ENCODE measurements around the gene ADCY4. TPM values are rescaled to one million over a fixed set of nuclear protein-coding genes. Genes with fewer than 3 reads are reported as not detected.

The ADCY4 gene
- total RNA-seq, 2 experiments from 2014 or later = 1.6 to 2.4 TPM

DNA sequence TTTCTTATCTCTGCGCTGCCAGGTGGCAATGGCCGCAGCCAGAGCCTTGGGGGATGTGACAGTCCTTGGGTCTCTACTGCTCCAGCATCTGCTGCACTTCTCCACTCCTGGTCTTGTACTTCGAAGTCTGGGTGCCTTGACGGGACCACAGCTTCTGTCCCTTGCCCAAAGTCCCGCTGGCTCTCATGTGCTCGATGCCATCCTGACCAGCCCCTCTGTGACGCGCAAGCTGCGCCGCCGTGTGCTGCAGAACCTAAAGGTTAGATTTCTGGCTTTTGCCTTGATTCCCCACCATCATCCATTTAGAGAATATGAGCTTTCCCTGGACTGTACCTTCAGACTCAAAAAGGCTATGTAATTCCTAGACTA lies 30.9 kb downstream of the ADCY4 start:
- POLR2A ChIA-PET = no interaction called here
- no peak for DNase-seq
- H3K4me3 Mint-ChIP-seq = no peak overlapping the region
- no peaks in the 10 kb centered on the region for H3K9me3 Mint-ChIP-seq
- no peak overlapping the region for H3K27ac Mint-ChIP-seq
- CTCF ChIA-PET = interaction anchor here (0.9 kb wide), 1 partner anchor 62 kb away, joined by 4 read pairs; the partner anchor contains the start of gene TINF2
- no peaks in the 10 kb centered on the region for H3K27me3 Mint-ChIP-seq
- peaks cover 51% of the 10 kb centered on the region for H3K36me3 Mint-ChIP-seq
- intact Hi-C loops (cut with micrococcal nuclease) = no loop called here
- peaks cover 39% of the 10 kb centered on the region for H3K4me1 Mint-ChIP-seq (ENCODE audit: low read depth)

DNA sequence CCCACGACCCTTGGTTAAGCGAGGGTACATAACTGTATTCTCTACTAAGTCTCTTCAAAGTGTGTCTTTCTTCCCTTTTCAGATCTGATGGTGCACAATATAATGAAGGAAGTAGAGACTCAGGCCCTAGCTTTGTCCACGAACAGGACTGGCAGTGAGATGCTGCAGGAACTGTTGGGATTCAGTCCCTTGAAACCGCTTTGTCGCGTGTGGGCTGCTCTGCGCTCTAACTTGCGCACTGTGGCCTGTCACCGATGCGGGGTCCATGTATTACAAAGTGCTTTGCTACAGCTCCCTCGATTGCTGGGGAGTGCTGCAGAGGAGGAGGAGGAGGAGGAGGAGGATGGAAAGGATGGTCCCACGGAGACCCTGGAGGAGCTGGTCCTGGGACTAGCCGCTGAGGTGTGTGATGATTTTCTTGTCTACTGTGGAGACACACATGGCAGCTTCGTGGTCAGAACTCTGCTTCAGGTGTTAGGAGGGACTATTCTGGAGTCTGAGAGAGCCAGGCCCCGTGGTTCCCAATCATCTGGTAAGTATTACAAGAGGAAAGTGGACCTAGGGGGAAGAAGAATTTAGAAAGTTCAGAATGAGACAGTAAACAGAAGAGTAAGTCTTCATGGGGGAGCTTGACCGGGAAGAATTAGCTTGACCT lies 34.4 kb downstream of the ADCY4 start:
- Mint-ChIP-seq H3K9me3 (no peaks in the 10 kb centered on the region), H3K27ac (peak overlapping the region; percentile 84), H3K4me1 (ENCODE audit: low read depth) (peaks cover 50% of the 10 kb centered on the region), H3K36me3 (peaks cover 37% of the 10 kb centered on the region), H3K4me3 (peak overlapping the region; percentile 90), H3K27me3 (no peaks in the 10 kb centered on the region)
- DNase-seq = no peak
- intact Hi-C loops (cut with micrococcal nuclease) = no loop called here
- CTCF ChIA-PET = interaction anchor here (0.9 to 7.3 kb wide), 13 partner anchors 9 to 133 kb away, joined by 3 to 224 read pairs (median 12); partner anchors contain the start of genes CIDEB, LTB4R, LTB4R2 and MDP1
- POLR2A ChIA-PET = interaction anchor here (0.5 to 5.5 kb wide), 14 partner anchors 8 to 1261 kb away, joined by 3 to 53 read pairs (median 5); partner anchors contain the start of genes CHMP4A, CIDEB, LTB4R2 and RABGGTA

DNA sequence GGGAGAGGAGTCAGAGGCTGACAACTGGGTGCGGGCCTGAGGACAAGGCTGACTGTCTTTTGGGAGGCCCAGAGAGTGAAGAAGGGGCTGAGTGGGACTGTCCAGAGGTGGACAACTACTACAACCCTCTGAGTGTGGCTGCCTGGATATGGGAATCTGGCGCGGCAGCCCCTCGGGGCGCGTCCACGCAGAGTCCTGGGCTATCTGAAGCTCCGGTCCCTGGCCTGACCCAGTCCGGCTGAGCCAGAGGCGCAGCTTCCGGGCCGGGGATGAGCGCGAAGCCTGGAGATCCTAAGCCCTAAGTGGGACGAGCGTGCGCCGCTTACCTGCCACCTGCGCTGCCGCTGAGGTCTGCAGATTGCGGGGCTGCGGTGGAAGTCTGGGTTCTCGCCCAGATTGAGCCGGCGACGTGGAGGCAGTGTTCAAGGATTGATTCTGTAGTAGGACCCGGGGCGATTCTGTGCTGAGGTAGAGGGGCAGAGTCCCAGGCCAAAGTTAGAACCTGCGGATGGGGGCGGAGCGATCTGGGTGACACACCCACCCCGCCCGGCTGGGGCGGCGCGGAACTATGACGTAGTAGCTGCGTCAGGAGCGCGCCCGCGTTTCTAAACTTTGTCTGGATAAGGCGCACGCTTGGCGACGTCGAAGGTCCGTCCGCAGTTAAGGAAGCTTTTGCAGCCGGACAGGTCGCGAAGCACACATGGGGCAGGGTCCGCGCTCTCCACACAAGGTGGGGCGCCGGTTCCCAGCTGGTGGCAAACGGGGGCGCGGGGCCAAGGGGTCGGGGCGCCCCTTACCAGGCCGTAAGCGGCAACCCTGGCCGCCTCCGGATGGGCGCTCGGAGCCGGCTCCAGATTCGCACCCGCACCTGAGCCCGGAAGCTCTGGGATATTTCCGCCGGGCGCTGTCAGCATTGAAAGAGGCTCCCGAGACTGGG lies 35.3 kb downstream of the ADCY4 start, which contains the start of the genes DHRS1 and NOP9:
DHRS1 (minus strand) TSS at position 526 of the 937 bp plus-strand sequence. CDS start 674 bp downstream, outside the sequence.
NOP9 (plus strand) TSS at position 596 of the 937 bp plus-strand sequence; CDS start at position 701, 105 bp downstream.
- CTCF ChIA-PET = interaction anchor here (0.9 to 7.3 kb wide), 16 partner anchors 9 to 204 kb away, joined by 3 to 224 read pairs (median 12); partner anchors contain the start of genes CHMP4A, CIDEB, LTB4R and LTB4R2
- peak; percentile 96 for DNase-seq
- peaks cover 50% of the 10 kb centered on the region for H3K4me1 Mint-ChIP-seq (ENCODE audit: low read depth)
- peaks cover 31% of the 10 kb centered on the region for H3K36me3 Mint-ChIP-seq
- H3K27me3 Mint-ChIP-seq = no peaks in the 10 kb centered on the region
- intact Hi-C loops (cut with micrococcal nuclease) = loop anchor here (1.0 to 5.0 kb wide), 7 partner anchors 9 to 207 kb away; partner anchors contain the start of genes CHMP4A, IRF9, PCK2 and PSME2
- peak within 1 kb of the TSS; percentile 90 for H3K4me3 Mint-ChIP-seq
- peak within 1 kb of the TSS; percentile 84 for H3K27ac Mint-ChIP-seq
- POLR2A ChIA-PET = interaction anchor here (0.5 to 5.5 kb wide), 16 partner anchors 9 to 1260 kb away, joined by 3 to 53 read pairs (median 5); partner anchors contain the start of genes CHMP4A, CIDEB, LTB4R2 and MDP1
- no peaks in the 10 kb centered on the region for H3K9me3 Mint-ChIP-seq

DNA sequence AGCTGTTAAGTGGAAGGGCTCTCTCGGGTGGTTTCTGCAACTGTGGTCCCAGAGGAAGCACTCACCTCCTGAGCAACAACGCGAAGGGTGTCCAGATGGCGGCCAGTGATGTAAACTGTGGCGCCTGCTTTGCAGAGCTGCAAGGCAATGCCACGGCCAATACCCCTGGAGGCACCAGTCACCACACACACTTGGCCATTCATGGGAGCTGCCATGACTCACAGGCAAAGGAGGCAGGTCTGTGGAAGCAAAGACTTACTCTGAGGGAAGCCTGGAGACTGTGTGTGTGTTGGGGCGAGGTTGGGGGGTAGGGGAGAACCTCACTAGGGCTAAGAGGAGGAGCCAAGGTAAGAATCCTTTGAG lies 36.0 kb downstream of the ADCY4 start:
- Mint-ChIP-seq H3K4me1 (ENCODE audit: low read depth) (peaks cover 50% of the 10 kb centered on the region), H3K36me3 (peaks cover 25% of the 10 kb centered on the region), H3K27ac (peak overlapping the region; percentile 84), H3K9me3 (no peaks in the 10 kb centered on the region), H3K4me3 (peak overlapping the region; percentile 90), H3K27me3 (no peaks in the 10 kb centered on the region)
- DNase-seq = peak; percentile 41
- POLR2A ChIA-PET = interaction anchor here (1.2 to 5.5 kb wide), 9 partner anchors 11 to 132 kb away, joined by 5 to 53 read pairs (median 9); partner anchors contain the start of genes LTB4R2, MDP1, RABGGTA and TINF2
- CTCF ChIA-PET = interaction anchor here (1.0 to 7.3 kb wide), 11 partner anchors 9 to 204 kb away, joined by 3 to 224 read pairs (median 26); partner anchors contain the start of genes CHMP4A, CIDEB, LTB4R and LTB4R2
- intact Hi-C loops (cut with micrococcal nuclease) = loop anchor here (1.0 to 5.0 kb wide), 7 partner anchors 9 to 207 kb away; partner anchors contain the start of genes CHMP4A, IRF9, PCK2 and PSME2

DNA sequence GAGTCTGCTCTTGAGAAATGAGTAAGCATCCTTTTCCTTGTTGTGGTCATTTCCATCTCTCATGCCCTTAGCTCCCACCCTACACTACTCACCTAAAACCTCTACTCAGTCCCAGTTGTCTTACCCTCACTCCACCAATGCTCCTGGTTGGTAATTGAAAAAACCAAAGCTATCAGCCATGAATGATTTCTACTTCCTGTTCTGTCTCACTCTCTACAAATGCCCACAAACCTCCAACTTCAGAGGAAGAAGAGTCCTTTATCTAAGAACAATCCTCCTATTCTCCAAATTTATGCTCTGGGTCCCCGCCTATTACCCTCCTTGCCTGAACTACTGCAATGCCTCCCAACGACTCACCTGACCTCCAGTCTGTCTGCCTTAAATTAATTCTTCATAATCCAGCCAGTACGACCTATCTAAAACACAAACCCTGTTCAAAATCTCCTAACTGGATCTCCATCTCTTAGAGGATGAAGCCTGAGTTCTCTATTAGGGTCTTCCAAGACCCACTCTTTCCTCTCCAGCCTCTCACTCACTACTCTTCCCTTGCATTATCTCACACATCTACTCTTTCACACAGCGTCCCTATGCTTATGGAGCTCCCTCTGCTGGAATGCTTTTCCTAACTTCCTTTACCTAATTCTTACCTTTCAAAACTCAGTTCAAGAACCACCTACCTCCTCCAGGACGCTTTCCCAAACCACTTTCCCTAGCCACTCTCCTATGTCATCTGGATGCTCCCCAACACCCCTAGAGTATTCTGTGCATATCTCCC lies 37.5 kb downstream of the ADCY4 start:
- Mint-ChIP-seq H3K27me3 (no peaks in the 10 kb centered on the region), H3K9me3 (no peaks in the 10 kb centered on the region), H3K4me1 (ENCODE audit: low read depth) (peaks cover 50% of the 10 kb centered on the region), H3K27ac (peak overlapping the region; percentile 77), H3K36me3 (peaks cover 20% of the 10 kb centered on the region), H3K4me3 (no peak overlapping the region)
- intact Hi-C loops (cut with micrococcal nuclease) = loop anchor here (1.0 to 5.0 kb wide), 7 partner anchors 8 to 205 kb away; partner anchors contain the start of genes IPO4, MDP1, PCK2 and PSME2
- POLR2A ChIA-PET = interaction anchor here (0.8 to 5.5 kb wide), 9 partner anchors 15 to 239 kb away, joined by 3 to 53 read pairs (median 4); partner anchors contain the start of gene TINF2
- DNase-seq = no peak
- CTCF ChIA-PET = interaction anchor here (0.7 to 7.3 kb wide), 33 partner anchors 7 to 246 kb away, joined by 3 to 224 read pairs (median 9); partner anchors contain the start of genes CARMIL3, CHMP4A, CIDEB and GMPR2

DNA sequence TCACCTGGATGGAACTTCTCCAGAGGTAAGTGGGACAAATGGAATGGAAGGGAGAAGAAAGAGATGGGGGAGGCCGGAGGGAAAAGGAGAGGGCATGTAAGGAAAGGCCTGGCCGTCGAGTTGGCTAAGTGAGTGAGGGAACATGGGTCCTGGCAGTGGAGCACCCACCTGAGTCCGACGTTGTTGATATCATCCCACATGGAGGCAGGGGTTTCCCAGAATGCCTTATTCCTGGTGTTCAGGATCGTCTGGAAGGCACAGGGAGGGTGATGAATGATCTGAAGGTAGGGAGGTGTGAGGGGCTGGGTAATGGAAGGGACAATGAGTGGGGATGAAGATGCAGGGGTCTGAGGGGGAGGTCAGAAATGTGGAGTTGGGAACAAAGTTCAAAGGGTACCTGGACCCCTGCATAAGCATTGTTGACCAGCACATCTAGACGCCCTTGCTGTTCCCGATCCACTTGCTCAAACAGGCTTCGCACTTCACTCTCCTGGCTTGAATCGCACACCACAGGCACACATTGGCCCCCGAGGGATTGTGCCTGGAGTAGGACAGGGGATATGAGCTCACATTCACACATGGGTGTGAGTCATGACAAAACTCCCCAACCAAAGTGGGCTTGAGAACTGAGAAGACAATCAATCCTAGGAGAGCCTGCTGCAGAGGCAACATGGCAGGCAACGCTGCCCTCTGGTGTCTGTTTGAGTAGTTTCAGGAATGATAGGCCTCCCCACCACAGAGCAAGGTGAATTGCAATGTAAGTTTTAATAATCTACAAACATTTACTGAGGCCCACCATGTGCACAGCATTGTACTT lies 38.3 kb downstream of the ADCY4 start:
- peak; percentile 86 for DNase-seq
- ChIA-PET CTCF (interaction anchor here (0.6 to 7.3 kb wide), 35 partner anchors 12 to 245 kb away, joined by 3 to 224 read pairs (median 7); partner anchors contain the start of genes CARMIL3, CHMP4A, CIDEB and GMPR2), POLR2A (interaction anchor here (0.6 to 5.5 kb wide), 9 partner anchors 15 to 136 kb away, joined by 3 to 53 read pairs (median 4); partner anchors contain the start of gene TINF2)
- peaks cover 20% of the 10 kb centered on the region for H3K36me3 Mint-ChIP-seq
- no peaks in the 10 kb centered on the region for H3K9me3 Mint-ChIP-seq
- peak overlapping the region; percentile 77 for H3K27ac Mint-ChIP-seq
- H3K27me3 Mint-ChIP-seq = no peaks in the 10 kb centered on the region
- intact Hi-C loops (cut with micrococcal nuclease) = loop anchor here (1.0 to 5.0 kb wide), 7 partner anchors 7 to 204 kb away; partner anchors contain the start of genes IPO4, MDP1, PCK2 and PSME2
- no peak overlapping the region for H3K4me3 Mint-ChIP-seq
- peaks cover 42% of the 10 kb centered on the region for H3K4me1 Mint-ChIP-seq (ENCODE audit: low read depth)

DNA sequence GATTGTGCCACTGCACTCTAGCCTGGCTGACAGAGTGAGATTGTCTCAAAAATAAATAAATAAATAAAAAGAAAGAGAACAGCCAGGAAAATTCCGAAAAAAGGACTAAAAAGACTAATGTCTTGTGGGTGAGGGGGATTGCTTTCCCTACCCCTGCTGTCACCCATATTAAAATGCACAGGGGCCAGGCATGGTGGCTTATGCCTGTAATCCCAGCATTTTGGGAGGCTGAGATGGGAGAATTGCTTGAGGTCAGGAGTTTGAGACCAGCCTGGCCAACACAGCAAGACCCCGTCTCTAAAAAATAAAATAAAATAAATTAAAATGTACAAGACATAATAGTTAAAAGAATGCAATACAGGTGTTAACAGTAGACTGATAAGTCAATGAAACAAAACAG lies 41.3 kb downstream of the ADCY4 start:
- Mint-ChIP-seq H3K27ac (no peak overlapping the region), H3K9me3 (no peaks in the 10 kb centered on the region), H3K4me1 (ENCODE audit: low read depth) (peaks cover 42% of the 10 kb centered on the region), H3K4me3 (no peak overlapping the region), H3K36me3 (peaks cover 30% of the 10 kb centered on the region), H3K27me3 (peaks cover 2% of the 10 kb centered on the region)
- CTCF ChIA-PET = interaction anchor here (0.9 to 7.3 kb wide), 5 partner anchors 11 to 137 kb away, joined by 3 to 81 read pairs (median 23); partner anchors contain the start of genes CIDEB, LTB4R2 and TINF2
- POLR2A ChIA-PET = no interaction called here
- intact Hi-C loops (cut with micrococcal nuclease) = no loop called here
- DNase-seq = no peak

DNA sequence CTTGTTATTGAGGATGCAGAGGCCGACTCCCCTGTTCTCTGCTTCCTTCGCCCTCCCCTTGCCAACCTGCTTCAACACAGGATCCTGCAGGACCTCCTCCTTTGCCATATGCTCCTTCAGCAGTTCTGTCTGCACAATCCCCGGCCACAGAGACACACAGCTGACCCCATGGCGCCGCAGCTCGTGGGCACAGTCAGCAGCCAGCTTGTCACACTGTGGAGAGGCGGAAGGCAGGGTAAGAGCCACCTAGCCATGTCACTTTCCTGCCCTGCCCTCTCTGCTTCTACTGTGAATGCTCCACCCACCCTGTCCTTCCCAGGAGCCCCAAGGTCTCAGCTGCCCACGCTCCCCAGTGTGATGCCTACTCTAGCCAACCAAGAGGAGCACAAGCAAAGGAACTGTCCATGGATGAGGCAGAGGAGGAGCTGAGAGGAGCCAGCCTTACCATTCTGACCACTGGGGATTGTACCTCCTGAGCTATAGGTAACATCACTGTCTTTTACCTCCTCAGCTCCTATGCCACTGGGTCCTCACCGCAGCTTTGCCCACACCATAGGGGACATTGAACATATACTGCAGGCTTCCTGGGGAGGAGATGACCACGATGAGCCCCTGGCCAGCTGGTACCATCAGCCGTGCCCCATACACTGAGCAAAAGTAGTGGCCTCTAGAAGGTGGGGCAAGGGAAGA lies 42.6 kb downstream of the ADCY4 start:
- Mint-ChIP-seq H3K36me3 (peaks cover 33% of the 10 kb centered on the region), H3K27ac (no peak overlapping the region), H3K4me3 (no peak overlapping the region), H3K9me3 (no peaks in the 10 kb centered on the region), H3K27me3 (peaks cover 2% of the 10 kb centered on the region), H3K4me1 (ENCODE audit: low read depth) (peaks cover 41% of the 10 kb centered on the region)
- CTCF ChIA-PET = interaction anchor here (0.6 to 5.2 kb wide), 9 partner anchors 13 to 139 kb away, joined by 3 to 57 read pairs (median 3); partner anchors contain the start of genes CIDEB, LTB4R2 and TINF2
- POLR2A ChIA-PET = interaction anchor here (1.2 to 1.6 kb wide), 2 partner anchors 45 to 50 kb away, joined by 4 to 7 read pairs; partner anchors contain the start of gene TINF2
- intact Hi-C loops (cut with micrococcal nuclease) = no loop called here
- DNase-seq = no peak

DNA sequence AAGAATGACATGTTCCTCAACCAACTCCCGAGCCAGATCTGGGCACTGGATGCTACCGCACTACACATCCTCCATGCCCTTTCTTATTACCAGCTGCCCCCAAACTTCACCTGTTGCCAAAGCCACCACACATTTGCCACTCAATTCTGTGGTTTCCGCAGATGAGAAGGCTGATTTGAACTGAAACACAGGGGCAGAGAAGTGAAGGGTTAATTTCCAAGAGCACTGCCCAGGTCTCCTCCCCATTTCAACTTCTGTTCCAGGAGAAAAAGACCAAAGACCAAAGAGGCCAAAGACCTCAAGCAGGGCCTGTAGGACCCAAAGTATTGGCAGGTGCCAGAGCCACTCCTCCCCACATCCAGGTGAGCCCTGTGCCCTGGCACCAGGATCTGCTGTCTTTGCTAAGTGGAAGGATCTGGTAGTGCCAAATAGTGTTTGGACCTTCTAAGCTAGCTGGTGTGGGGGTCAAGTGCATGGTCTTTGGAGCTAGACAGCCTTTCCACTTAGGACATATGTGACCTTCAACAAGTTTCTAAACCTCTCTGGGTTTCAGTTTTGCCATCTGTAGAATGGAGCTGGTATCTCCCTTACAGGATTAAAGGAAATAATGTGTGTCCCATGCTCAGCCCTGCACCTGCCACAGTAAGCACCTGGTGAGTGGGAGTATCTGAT lies 43.3 kb downstream of the ADCY4 start:
- H3K4me1 Mint-ChIP-seq (ENCODE audit: low read depth) = peaks cover 34% of the 10 kb centered on the region
- ChIA-PET CTCF (interaction anchor here (0.6 to 5.2 kb wide), 10 partner anchors 11 to 140 kb away, joined by 3 to 57 read pairs (median 12); partner anchors contain the start of genes CIDEB, LTB4R2, MDP1 and TINF2), POLR2A (interaction anchor here (1.2 to 1.6 kb wide), 2 partner anchors 44 to 49 kb away, joined by 4 to 7 read pairs; partner anchors contain the start of gene TINF2)
- H3K9me3 Mint-ChIP-seq = no peaks in the 10 kb centered on the region
- H3K27me3 Mint-ChIP-seq = peaks cover 2% of the 10 kb centered on the region
- H3K36me3 Mint-ChIP-seq = peaks cover 31% of the 10 kb centered on the region
- no peak overlapping the region for H3K27ac Mint-ChIP-seq
- no peak overlapping the region for H3K4me3 Mint-ChIP-seq
- no peak for DNase-seq
- intact Hi-C loops (cut with micrococcal nuclease) = no loop called here

Measured in activated CD4-positive, alpha-beta memory T cell treated with anti-CD3 and anti-CD28 coated beads for 36 hours (primary cell).